COLO829 (cell line): ENCODE data around the gene DIS3L2.

Source experiments
- DNase-seq: peaks from one replicate; pipeline ENCODE4 v3.0.0; 2012; ENCODE audit warnings: low spot score

Gene DIS3L2

DNA sequence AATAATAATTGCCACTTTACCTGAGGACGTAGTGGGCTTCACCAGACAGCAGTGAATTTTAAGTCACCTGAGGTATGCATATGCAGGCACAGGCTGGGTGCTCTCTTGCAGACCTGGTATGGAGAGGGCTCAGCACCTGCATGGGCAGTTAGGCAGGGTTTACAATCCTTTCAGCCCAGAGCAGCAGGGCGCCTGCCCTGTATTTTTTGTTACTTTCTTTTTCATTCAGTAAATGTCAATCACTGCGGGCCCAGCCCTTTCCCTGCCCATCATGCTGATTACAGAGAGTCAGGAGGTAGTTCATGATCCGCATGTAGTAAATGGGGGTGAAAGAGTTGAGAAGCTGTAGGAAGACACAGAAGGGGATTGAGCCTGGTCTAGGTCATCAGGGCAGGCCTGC, 270.0 kb downstream of the DIS3L2 start:
- DNase-seq = no peak

GRCh38 chr2:232232915-232233314, 271.4 kb downstream of the DIS3L2 start:
- DNase-seq = no peak

DNA sequence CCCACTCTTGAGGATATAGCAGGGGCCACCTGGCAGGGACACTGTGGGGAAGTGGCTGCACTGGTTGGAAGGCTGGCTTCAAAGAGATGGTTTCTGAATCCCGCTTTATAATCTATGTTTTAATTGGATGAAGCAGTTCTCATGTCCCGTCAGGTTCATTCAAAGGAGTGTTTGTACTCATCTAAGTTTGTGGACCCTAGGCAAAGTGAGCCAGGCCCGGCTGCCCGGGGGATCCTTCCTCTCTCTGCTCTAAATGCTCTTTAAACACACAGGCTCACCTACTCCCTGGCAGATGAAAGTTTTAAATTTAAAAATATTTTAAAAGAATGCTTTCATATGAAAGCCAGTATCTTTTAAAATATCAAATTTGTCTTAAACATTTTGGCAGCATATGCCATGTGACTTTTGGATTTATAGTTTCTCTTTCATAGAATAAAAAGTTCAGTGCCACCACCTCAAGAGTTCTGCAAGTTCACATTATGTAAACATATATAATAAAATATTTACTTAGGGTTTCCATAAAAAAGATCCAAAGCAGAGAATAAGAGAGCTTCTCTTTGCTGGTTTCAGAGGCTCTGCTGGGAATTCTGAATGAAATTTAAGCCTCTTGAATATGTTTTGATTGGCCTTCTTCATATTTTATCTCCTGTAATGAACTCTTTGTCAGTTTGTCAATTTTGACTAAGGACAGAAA, 273.6 kb downstream of the DIS3L2 start:
- no peak for DNase-seq

GRCh38 chr2:232235716-232236115, 274.2 kb downstream of the DIS3L2 start:
- no peak for DNase-seq

DNA sequence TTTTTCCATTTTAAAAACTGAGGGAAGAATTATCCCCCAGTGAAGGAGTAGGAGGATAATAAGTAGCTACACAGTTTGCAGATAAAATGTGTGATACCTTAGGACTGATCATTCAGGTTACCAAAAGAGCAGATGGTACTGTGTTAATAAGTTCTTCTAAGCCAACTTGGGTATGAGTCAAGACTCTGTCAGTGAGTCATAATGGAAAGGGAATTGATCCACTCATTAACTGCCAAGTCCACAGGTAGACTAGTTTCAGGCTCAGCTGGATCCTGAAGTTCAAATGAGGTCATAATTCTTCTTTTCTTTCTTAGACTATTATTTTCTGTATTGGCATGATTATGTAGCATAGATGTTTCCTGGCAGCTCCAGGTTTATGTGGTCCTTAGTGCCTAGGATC, 274.7 kb downstream of the DIS3L2 start:
- no peak for DNase-seq

DNA sequence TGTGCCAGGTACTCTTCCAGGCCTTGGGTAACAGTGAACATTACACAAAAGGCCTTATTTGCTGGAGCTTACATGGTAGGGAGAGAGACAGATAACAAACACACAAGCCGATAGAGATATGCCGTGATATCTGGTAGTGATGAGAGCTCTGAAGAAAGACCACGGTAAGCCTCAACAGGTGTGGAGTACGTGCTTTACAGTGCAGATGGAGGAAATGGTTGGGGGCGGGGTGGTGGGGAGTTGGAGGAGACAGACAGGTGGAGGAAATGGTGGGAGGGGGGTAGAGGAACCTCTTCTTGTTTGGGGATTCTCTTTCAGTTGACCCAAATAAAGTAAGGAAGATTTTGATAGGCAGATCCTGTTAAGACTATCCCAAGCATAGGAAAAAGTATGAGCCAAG, 276.0 kb downstream of the DIS3L2 start:
- DNase-seq = no peak

DNA sequence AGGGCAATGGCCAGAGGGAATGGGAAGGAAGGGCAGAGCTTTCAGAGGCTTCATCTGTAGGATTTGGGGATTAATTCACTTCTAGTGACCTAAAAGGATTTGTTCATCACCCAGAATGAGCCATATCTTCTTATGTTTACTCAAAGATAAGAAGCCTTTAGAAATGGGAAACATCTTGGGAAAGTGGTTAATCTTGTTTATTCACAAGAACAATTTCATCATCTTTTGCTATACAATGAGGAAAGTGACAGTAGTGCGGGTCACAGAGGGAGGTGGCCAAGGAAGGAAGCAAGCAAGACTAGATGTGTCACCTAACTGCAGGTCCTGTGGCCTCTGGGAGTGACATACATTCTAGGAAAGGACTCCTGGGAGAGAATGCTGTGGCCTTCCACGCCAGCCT, 276.6 kb downstream of the DIS3L2 start:
- DNase-seq = no peak

DNA sequence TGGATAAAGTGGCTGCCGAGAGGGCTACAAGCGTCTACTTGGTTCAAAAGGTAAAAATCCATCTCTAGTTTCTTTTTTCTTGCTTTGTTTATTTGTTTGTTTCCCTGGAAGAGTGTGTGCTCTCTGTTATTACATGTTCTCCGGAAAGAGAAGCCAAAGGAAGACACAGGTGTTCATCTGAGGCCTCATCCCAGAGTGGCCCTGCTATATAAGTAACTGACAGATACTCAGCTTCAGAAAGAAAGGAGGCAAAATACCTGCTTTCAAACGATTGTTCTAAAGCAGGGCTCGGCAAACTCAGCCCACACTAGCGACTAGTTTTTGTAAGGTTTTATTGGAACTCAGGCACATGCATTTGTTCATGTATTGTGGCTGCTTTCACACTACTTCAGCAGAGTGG, 277.1 kb downstream of the DIS3L2 start:
- no peak for DNase-seq

DNA sequence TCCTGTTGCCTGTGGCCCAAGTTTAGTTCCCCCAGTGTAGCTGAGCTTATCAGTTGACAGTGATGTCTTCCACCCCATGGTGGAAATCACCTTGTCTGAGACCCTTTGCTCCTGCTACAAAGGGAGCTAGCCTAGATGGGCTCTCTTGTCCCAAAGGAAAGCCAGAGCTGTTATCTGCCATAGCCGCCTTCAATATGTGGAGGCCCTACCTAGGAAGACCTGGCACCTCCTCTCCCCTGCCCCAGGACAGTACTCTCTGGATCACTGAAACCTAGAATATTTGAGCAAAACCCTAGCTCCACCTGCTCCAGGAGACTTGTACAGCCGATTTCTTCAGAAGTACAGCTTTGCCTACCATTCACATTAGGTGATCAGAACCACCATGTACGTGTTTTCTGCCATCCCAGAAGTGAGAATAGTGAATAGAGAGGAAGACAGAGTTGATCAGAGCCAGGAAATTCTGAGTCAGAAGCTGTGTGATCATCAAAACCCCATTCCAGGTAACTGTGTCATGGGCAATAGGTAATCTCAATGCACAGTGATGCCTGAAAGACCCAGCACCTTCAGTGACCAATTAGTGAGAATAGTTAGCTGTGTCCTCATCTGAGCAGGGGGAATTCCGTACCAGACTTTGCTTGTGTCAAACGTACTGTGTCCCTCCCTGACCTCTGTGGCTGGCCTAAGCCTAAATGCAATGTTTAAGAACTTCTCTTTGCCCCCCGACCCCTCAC, 278.6 kb downstream of the DIS3L2 start:
- no peak for DNase-seq

- no peak for DNase-seq
Observed at GRCh38 chr2:232240906-232241305, 279.4 kb downstream of the DIS3L2 start.

GRCh38 chr2:232242316-232242715, 280.8 kb downstream of the DIS3L2 start:
- DNase-seq = no peak

DNA sequence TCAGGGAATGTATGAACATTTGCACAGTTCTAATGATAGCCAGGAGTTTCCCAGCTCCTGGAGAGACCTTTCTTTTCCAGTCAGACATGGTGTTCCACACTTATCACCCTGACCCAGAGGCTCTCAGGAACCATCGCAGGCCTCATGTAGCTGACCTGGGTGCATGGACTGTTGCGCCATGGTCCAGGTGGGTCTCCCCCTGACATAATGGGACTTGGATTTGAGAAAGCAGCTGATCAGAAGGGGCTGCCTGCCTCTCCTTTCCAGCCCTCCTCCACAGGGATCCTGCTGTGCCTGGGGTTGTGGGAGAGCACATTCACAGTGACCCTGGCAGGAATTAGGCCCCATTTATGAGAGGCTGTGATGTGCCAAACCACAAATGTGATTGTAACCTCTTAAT, 283.6 kb downstream of the DIS3L2 start:
- no peak for DNase-seq

DNA sequence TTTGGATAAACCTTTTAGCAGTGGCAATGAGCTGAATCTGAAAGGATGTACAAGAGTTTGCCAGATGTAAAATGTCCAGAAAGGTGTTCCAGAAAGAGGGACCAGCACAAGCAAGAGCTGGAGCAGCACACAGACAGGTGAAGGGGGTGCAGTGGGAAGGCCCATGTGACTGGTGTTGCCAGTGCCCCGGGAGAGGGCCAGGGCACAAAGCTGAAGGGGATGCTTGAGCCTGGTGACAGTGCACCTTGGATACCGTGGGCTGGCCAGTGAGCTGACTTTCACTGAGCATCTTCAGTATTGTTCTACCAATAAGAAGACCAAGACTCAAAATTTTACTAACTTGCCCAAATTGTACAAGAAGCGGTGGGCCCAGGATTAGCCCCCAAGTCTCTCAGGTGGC, 284.7 kb downstream of the DIS3L2 start:
- DNase-seq = no peak

- DNase-seq = no peak
Observed at GRCh38 chr2:232249096-232249495, 287.6 kb downstream of the DIS3L2 start.

GRCh38 chr2:232250246-232251175, 289.0 kb downstream of the DIS3L2 start:
- DNase-seq = peak; percentile 12

GRCh38 chr2:232255033-232255432, 293.5 kb downstream of the DIS3L2 start:
- no peak for DNase-seq

DNA sequence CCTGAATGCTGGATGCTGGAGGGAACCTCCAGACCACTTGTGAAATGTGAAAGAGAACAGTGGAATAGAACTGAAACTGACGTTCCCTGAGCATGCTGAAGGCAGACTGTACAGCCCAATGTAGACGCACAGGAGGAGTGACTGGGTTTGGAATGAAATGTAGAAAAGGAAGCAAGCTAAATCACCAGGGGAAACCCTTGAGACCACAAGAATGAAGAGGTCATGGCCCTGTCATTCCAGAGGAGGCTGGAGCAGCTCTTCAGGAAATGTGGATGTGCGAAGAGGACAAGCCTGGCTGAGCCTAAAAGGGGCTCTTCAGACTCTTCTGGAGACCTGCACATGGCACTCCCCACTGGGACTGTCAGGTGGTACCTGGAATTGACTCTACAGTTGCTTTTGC, 298.6 kb downstream of the DIS3L2 start:
- peak; percentile 42 for DNase-seq

- no peak for DNase-seq
Observed at GRCh38 chr2:232261776-232262175, 300.3 kb downstream of the DIS3L2 start.

- DNase-seq = no peak
Observed at GRCh38 chr2:232263295-232263694, 301.8 kb downstream of the DIS3L2 start.

DNA sequence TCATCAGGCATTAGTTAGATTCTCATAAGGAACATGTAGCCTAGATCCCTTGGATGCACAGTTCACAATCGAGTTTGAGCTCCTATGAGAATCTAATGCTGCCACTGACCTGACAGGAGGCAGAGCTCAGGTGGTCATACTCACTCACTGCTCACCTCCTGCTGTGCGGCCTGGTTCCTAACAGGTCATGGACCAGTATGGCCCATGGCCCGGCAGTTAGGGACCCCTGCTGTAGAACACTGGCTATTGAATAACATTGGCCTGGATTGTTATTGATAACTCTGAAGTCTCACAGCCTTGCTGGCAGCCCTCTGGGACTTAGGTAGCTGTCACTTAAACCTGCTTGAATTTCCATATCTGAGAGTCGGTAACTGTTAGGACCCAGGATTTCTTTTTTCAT, 302.6 kb downstream of the DIS3L2 start:
- no peak for DNase-seq

- DNase-seq = no peak
Observed at GRCh38 chr2:232265329-232265728, 303.8 kb downstream of the DIS3L2 start.

DNA sequence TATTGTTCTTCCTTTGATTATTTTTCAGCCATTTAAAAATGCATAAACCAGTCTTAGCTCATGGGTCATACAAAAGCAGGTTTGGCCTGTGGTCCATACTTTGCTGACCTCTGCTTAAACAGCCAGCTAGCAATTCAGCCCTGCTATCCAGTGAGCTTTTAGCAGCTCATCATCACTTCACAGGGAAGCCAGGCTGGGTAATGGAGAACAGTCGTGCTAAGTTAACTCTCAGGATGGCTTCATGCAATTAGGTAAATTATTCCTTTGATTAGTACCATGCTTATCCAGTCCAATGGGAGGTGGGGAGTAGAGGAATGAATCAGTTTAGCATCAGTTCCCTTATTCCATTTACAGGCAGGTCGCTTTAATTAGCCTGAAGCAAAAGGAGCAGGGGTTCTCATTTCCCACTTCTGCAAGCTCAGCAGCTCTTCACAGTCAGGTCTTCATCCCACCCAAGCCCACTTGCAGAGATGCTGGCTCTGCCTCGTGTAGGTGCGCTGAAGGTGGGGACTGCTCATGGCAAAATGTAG, 307.2 kb downstream of the DIS3L2 start:
- no peak for DNase-seq

DNA sequence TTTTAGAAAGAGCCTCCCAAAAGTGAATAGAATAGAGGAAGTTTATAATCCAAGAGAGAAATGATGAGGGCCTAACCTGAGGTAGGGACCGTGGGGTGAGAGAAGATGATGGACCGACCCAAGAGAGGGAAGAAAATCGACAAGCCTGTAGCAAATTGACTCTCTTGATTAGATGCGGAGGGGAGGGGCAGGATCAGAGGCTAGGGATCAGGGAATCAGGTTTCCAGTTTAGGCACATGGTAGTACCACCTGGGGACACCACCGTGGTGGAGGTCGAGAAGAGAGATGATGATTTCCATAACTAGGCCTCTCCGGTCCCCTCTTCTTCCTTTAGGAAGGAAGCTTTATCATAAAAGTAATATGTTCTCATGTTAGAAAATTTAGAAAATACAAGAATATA, 308.4 kb downstream of the DIS3L2 start:
- no peak for DNase-seq
